ENCODE data around the gene KAZALD1. TPM values are rescaled to one million over a fixed set of nuclear protein-coding genes. Genes with fewer than 3 reads are reported as not detected.

The KAZALD1 gene
- total and polyA plus RNA-seq, 3 donors from 2014 or later: 6.4 to 11.0 (median 6.8) TPM

DNA sequence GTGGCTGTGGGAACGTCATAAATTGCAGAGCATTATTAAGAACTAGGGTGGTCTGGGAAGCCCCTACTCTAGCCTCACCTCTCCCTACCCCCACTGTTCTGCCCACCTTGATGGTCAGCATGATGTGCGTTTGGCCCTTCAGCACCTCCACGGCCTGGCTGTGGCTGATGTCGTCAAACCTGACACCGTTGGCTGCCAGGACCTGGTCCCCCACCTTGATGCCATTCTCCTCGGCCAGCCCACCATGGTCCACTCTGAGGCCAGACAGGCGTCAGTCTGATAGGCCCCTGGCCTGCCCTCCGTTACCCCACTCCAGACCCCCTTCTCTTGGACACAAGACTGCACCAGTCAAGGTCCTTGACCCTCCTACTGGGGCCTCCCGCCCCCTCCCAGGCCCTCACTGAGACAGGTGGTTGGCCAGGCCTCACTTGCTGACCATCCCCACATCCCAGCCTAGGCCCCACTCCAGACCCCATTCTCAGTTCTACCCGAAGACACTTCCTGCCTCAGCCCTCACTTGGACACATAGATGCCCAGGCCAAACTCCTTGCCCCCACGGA lies 40.0 kb upstream of the KAZALD1 start:
- no peak overlapping the region for H3K27ac ChIP-seq
- 91 to 92% methylated on average over 11 of the region's 11 CpGs for WGBS, 2 donors
- no peaks in the 10 kb centered on the region for H3K27me3 ChIP-seq
- peaks cover 9% of the 10 kb centered on the region for H3K4me1 ChIP-seq
- no peak for DNase-seq
- intact Hi-C loops (cut with DNase I; ENCODE audit: low total_unique reads): no loop called here
- TF ChIP-seq, protein P1, sequence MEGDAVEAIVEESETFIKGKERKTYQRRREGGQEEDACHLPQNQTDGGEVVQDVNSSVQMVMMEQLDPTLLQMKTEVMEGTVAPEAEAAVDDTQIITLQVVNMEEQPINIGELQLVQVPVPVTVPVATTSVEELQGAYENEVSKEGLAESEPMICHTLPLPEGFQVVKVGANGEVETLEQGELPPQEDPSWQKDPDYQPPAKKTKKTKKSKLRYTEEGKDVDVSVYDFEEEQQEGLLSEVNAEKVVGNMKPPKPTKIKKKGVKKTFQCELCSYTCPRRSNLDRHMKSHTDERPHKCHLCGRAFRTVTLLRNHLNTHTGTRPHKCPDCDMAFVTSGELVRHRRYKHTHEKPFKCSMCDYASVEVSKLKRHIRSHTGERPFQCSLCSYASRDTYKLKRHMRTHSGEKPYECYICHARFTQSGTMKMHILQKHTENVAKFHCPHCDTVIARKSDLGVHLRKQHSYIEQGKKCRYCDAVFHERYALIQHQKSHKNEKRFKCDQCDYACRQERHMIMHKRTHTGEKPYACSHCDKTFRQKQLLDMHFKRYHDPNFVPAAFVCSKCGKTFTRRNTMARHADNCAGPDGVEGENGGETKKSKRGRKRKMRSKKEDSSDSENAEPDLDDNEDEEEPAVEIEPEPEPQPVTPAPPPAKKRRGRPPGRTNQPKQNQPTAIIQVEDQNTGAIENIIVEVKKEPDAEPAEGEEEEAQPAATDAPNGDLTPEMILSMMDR (IDR thresholded peaks at IDR 0.05): no peak
- no peak for TF ChIP-seq POLR2A (IDR thresholded peaks at IDR 0.05)
- no peak overlapping the region for H3K4me3 ChIP-seq
- H3K36me3 ChIP-seq (ENCODE audit: low read depth, missing control alignments): no peaks in the 10 kb centered on the region
- no peaks in the 10 kb centered on the region for H3K9me3 ChIP-seq

DNA sequence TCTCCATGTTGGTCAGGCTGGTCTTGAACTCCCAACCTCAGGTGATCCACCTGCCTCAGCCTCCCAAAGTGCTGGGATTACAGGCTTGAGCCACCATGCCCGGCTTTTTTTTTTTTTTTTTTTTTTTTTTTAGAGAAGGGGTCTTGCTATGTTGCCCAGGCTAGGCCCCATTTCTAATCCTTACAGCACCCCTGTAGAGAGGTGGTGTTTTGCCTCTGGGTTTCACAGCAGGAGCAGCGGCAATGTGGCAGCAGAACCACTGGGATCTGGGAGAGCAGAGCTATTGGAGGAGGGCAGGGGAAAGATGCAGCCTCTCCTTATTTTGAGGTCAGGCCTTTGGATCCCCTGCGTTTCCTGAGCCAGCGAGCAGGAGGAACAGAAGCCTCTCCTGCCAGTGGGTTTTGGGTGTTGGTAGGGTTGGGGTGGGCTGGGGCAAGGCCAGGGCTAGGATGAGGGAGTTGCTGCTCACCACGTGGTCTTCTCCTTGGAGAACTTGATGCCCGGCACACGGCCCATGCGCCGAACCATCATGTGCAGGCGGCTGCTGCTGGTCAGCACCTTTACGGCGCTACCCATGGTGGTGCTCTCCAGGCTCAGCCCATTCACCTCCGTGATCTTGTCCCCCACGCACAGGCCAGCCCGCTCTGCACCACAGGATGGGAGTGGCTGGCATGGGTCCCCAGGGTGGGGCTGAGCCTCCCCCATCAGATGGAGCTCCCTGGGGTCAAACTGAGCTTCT lies 38.7 kb upstream of the KAZALD1 start:
- Histone ChIP-seq H3K9me3 (no peaks in the 10 kb centered on the region), H3K4me1 (peaks cover 9% of the 10 kb centered on the region), H3K36me3 (ENCODE audit: low read depth, missing control alignments) (no peaks in the 10 kb centered on the region), H3K4me3 (no peak overlapping the region), H3K27ac (no peak overlapping the region), H3K27me3 (no peaks in the 10 kb centered on the region)
- intact Hi-C loops (cut with DNase I; ENCODE audit: low total_unique reads): no loop called here
- DNase-seq: no peak
- TF ChIP-seq, protein P1 (IDR thresholded peaks at IDR 0.05): no peak
- TF ChIP-seq POLR2A (IDR thresholded peaks at IDR 0.05): no peak
- 95 to 97% methylated on average over 14 to 15 of the region's 15 CpGs for WGBS, 2 donors

GRCh38 chr10:101027106-101027720 lies 34.6 kb upstream of the KAZALD1 start:
- peaks cover 6% of the 10 kb centered on the region for H3K4me1 ChIP-seq
- TF ChIP-seq, protein P1 (IDR thresholded peaks at IDR 0.05): no peak
- no peak for TF ChIP-seq POLR2A (IDR thresholded peaks at IDR 0.05)
- no peak overlapping the region for H3K4me3 ChIP-seq
- H3K27ac ChIP-seq: no peak overlapping the region
- H3K9me3 ChIP-seq: no peaks in the 10 kb centered on the region
- WGBS, 2 donors: 78 to 81% methylated on average over 10 of the region's 10 CpGs
- no peaks in the 10 kb centered on the region for H3K36me3 ChIP-seq (ENCODE audit: low read depth, missing control alignments)
- intact Hi-C loops (cut with DNase I; ENCODE audit: low total_unique reads): no loop called here
- no peak for DNase-seq
- H3K27me3 ChIP-seq: no peaks in the 10 kb centered on the region

GRCh38 chr10:101028446-101029337 lies 33.1 kb upstream of the KAZALD1 start:
- intact Hi-C loops (cut with DNase I; ENCODE audit: low total_unique reads): no loop called here
- Histone ChIP-seq H3K4me3 (no peak overlapping the region), H3K4me1 (peaks cover 11% of the 10 kb centered on the region), H3K27ac (no peak overlapping the region), H3K36me3 (ENCODE audit: low read depth, missing control alignments) (no peaks in the 10 kb centered on the region), H3K27me3 (no peaks in the 10 kb centered on the region), H3K9me3 (no peaks in the 10 kb centered on the region)
- 86% methylated on average over 7 of the region's 7 CpGs for WGBS, 2 donors
- DNase-seq: no peak
- TF ChIP-seq POLR2A (IDR thresholded peaks at IDR 0.05): no peak
- TF ChIP-seq, protein P1 (IDR thresholded peaks at IDR 0.05): no peak
